ENCODE measurements around the gene NOVA2.

The NOVA2 gene

DNA sequence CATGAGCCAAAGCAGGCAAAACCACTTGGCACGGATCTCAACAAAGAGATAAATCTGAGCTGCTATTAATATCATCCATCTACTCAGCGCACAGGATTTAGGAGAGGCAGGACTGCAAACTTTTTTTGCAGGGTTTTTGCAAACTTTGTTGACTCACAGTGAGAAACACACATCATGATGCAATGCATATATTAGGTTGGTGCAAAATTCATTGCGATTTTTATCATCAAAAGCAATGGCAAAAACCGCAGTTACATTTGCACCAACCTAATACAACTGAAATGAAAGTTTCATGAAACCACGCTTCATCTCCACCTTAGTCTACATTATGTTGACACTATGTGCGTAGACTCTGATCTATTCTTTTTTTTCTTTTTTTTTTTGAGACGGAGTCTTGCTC is 4.5 kb upstream of the NOVA2 start:
- no peak overlapping the region for H3K27ac ChIP-seq
- H3K9ac ChIP-seq: no peak overlapping the region
- H3K4me2 ChIP-seq: no peak overlapping the region
- H3K4me1 ChIP-seq (ENCODE audit: low read depth, poor library complexity, severe bottlenecking): no peaks in the 10 kb centered on the region
- no peaks in the 10 kb centered on the region for H4K20me1 ChIP-seq (ENCODE audit: insufficient read depth)
- peaks cover 62% of the 10 kb centered on the region for H3K27me3 ChIP-seq (ENCODE audit: insufficient read depth, low read depth)
- H2AFZ ChIP-seq (ENCODE audit: low read depth): no peak overlapping the region
- no peaks in the 10 kb centered on the region for H3K79me2 ChIP-seq (ENCODE audit: insufficient read depth, low read depth)
- no peak for TF ChIP-seq CTCF (conservative IDR thresholded peaks at IDR 0.05; ENCODE audit: low read depth, low read length)
- H3K36me3 ChIP-seq (ENCODE audit: insufficient read depth): no peaks in the 10 kb centered on the region
- H3K4me3 ChIP-seq (IDR thresholded peaks at IDR 0.05; ENCODE audit: insufficient read depth, low read depth, low read length): no peak overlapping the region

DNA sequence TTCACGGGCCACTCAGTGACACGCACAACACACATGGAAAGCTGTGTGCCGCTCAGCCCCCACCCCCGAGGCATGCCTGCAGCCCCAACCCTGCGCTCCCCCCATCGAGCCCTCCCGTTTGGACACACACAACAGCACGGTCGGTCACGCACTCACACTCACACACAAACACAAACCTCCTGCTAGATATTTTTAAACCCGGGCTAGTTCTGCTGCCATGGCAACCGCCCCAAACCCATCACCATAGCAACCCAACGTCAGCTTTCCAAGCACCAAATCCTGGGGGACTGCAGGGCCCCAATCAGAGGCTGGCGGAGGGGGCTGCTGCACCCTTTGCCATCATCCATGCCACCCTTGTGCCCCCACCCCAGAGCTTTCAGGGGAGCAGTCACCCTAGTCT is 2.5 kb upstream of the NOVA2 start:
- TF ChIP-seq CTCF (conservative IDR thresholded peaks at IDR 0.05; ENCODE audit: low read depth, low read length): no peak

GRCh38 chr19:45975306-45976070 is 1.8 kb upstream of the NOVA2 start:
- Histone ChIP-seq H3K4me1 (ENCODE audit: low read depth, poor library complexity, severe bottlenecking) (no peaks in the 10 kb centered on the region), H3K79me2 (ENCODE audit: insufficient read depth, low read depth) (no peaks in the 10 kb centered on the region), H3K27me3 (ENCODE audit: insufficient read depth, low read depth) (peaks cover 68% of the 10 kb centered on the region), H2AFZ (ENCODE audit: low read depth) (no peak overlapping the region), H3K36me3 (ENCODE audit: insufficient read depth) (no peaks in the 10 kb centered on the region), H3K4me3 (IDR thresholded peaks at IDR 0.05; ENCODE audit: insufficient read depth, low read depth, low read length) (no peak overlapping the region), H3K9ac (no peak overlapping the region), H3K4me2 (no peak overlapping the region), H3K27ac (no peak overlapping the region), H4K20me1 (ENCODE audit: insufficient read depth) (no peaks in the 10 kb centered on the region)
- no peak for TF ChIP-seq CTCF (conservative IDR thresholded peaks at IDR 0.05; ENCODE audit: low read depth, low read length)

More for the DNA sequence above, 2.5 kb upstream of the NOVA2 start:
- no peak overlapping the region for H2AFZ ChIP-seq (ENCODE audit: low read depth)
- H3K4me1 ChIP-seq (ENCODE audit: low read depth, poor library complexity, severe bottlenecking): no peaks in the 10 kb centered on the region
- no peak overlapping the region for H3K27ac ChIP-seq
- no peak overlapping the region for H3K9ac ChIP-seq
- H3K4me3 ChIP-seq (IDR thresholded peaks at IDR 0.05; ENCODE audit: insufficient read depth, low read depth, low read length): no peak overlapping the region
- H3K4me2 ChIP-seq: no peak overlapping the region
- H3K79me2 ChIP-seq (ENCODE audit: insufficient read depth, low read depth): no peaks in the 10 kb centered on the region
- H4K20me1 ChIP-seq (ENCODE audit: insufficient read depth): no peaks in the 10 kb centered on the region
- H3K36me3 ChIP-seq (ENCODE audit: insufficient read depth): no peaks in the 10 kb centered on the region
- peaks cover 61% of the 10 kb centered on the region for H3K27me3 ChIP-seq (ENCODE audit: insufficient read depth, low read depth)

DNA sequence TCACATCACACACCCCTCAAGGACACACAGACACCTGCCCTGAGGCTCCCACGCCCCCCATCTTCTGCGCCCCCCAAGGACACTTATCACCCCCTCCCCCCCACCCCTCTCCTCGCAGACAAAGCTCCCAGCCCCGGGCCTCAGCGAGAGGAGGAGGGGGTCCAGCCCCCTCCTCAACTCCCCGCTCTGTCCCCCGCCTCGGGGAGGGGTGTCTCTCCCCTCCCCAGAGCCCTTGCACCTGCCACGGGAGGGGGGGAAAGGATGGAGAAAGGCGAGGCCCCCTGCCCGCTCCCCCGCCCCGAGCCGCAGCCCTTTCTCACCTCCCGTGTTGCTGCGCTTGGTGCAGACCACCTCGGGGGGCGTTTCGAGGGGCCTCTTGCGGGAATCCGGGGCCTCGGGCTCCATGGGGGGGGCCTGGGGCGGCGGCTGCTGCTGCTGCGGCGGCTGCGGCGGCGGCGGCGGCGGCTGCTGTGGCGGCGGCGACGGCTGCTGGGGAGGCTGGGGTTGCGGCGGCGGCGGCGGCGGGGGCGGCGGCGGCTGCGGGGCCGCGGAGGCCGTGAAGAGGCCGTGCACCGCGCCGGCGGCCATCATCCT is 621 bp downstream of the NOVA2 start:
- Histone ChIP-seq H3K79me2 (ENCODE audit: insufficient read depth, low read depth) (no peaks in the 10 kb centered on the region), H2AFZ (ENCODE audit: low read depth) (no peak overlapping the region), H3K9ac (no peak overlapping the region), H4K20me1 (ENCODE audit: insufficient read depth) (no peaks in the 10 kb centered on the region), H3K4me1 (ENCODE audit: low read depth, poor library complexity, severe bottlenecking) (no peaks in the 10 kb centered on the region), H3K4me3 (IDR thresholded peaks at IDR 0.05; ENCODE audit: insufficient read depth, low read depth, low read length) (no peak overlapping the region), H3K36me3 (ENCODE audit: insufficient read depth) (no peaks in the 10 kb centered on the region), H3K27me3 (ENCODE audit: insufficient read depth, low read depth) (peaks cover 72% of the 10 kb centered on the region), H3K4me2 (no peak overlapping the region), H3K27ac (no peak overlapping the region)
- no peak for TF ChIP-seq CTCF (conservative IDR thresholded peaks at IDR 0.05; ENCODE audit: low read depth, low read length)
